OCI-LY7 (cell line): ENCODE measurements around the gene LAMA2.

Experiments
- CTCF ChIP-seq: fragments of 200-600 bp; sonication (generic); conservative IDR thresholded peaks from 2 replicates; pipeline ENCODE4 v1.5.1; 2014; ENCODE audit warnings: mild to moderate bottlenecking, antibody characterized with exemption, low read length, moderate library complexity, mixed read lengths
- EZH2phosphoT487 ChIP-seq: fragments of 200-600 bp; sonication (generic); IDR thresholded peaks from 2 replicates; pipeline ENCODE4 v1.6.1; 2018; ENCODE audit warnings: low read depth, borderline replicate concordance, mild to moderate bottlenecking, mixed run types, antibody characterized with exemption, low read length, moderate library complexity, mixed read lengths

DNA sequence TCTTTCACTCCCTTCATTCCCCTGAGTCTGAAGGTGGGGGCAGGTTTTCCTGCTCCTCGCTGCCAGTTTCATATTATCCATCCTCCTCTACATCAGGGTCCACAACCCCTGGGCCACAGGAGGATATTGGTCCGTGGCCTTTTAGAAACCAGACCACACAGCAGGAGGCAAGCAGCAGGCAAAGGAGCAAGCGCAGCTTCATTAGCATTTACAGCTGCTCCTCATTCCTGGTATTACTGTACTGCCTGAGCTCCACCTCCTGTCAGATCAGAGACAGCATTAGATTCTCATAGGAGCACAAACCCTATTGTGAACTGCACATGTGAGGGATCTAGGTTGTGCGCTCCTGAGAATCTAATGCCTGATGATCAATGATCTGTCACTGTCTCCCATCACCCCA, 446.7 kb downstream of the LAMA2 start:
- TF ChIP-seq CTCF: no peak
- no peak for TF ChIP-seq EZH2phosphoT487
